OCI-LY7 (cell line): ENCODE results near the gene HIGD2B. TPM values are rescaled to one million over a fixed set of nuclear protein-coding genes. Genes with fewer than 3 reads are reported as not detected.

Experiments used
- BruUV-seq: library from RNA; stranded (reverse); fragments of 400-500 nt; replicated peaks from 2 replicates; lab custom pipeline; 2021; lab: Mats Ljungman, UMichigan
- CTCF ChIA-PET: fragments of 300-600 bp; sonication (Branson Sonifier 250); formaldehyde crosslinking; loops from one replicate; lab custom pipeline; 2022; ENCODE audit warnings: antibody characterized with exemption; ENCODE audit not compliant: unreplicated experiment; lab: Charles Lee
- POLR2A ChIA-PET: fragments of 300-600 bp; sonication (Branson Sonifier 250); formaldehyde crosslinking; loops from one replicate; lab custom pipeline; 2022; ENCODE audit warnings: antibody characterized with exemption; lab: Charles Lee
- DNase-seq: peaks from one replicate; pipeline ENCODE4 v3.0.0-alpha.2; 2015; ENCODE audit warnings: low spot score
- H2AFZ ChIP-seq: fragments of 200-600 bp; sonication (generic), shearing (Covaris generic); 2 replicates; pipeline ENCODE4 v1.6.1; 2014; ENCODE audit warnings: mild to moderate bottlenecking, antibody characterized with exemption, low read length, moderate library complexity
- H3K27ac ChIP-seq: fragments of 200-600 bp; sonication (generic); 2 replicates; pipeline ENCODE4 v1.5.1; 2014; ENCODE audit warnings: mixed run types, low read depth, mild to moderate bottlenecking, moderate library complexity, low read length, inconsistent platforms; ENCODE audit not compliant: poor library complexity, severe bottlenecking
- H3K36me3 ChIP-seq: fragments of 200-600 bp; sonication (generic); 2 replicates; pipeline ENCODE4 v1.6.1; 2014; ENCODE audit warnings: mild to moderate bottlenecking, antibody characterized with exemption, low read length, moderate library complexity, mixed read lengths; ENCODE audit not compliant: insufficient read depth
- H3K4me1 ChIP-seq: fragments of 200-600 bp; sonication (generic); 2 replicates; pipeline ENCODE4 v1.5.1; 2014; ENCODE audit warnings: mild to moderate bottlenecking, low read length; ENCODE audit not compliant: insufficient read depth, poor library complexity, severe bottlenecking
- H3K4me2 ChIP-seq: fragments of 200-600 bp; sonication (generic); 2 replicates; pipeline ENCODE4 v1.6.1; 2014; ENCODE audit warnings: mild to moderate bottlenecking, low read length
- H3K4me3 ChIP-seq: fragments of 200-600 bp; sonication (generic); 2 replicates; pipeline ENCODE4 v1.5.1; 2014; ENCODE audit warnings: mild to moderate bottlenecking, low read depth, low read length; ENCODE audit not compliant: poor library complexity, severe bottlenecking
- H3K79me2 ChIP-seq: fragments of 200-600 bp; sonication (generic); 2 replicates; pipeline ENCODE4 v1.6.1; 2016; ENCODE audit warnings: low read depth, mild to moderate bottlenecking, low read length, moderate library complexity, mixed read lengths; ENCODE audit not compliant: insufficient read depth
- H3K9me2 ChIP-seq: fragments of 200-600 bp; sonication (generic); 2 replicates; pipeline ENCODE4 v1.6.1; 2016; ENCODE audit warnings: mild to moderate bottlenecking, low read length, mixed read lengths; ENCODE audit not compliant: insufficient read depth
- H3K9me3 ChIP-seq: fragments of 200-600 bp; sonication (generic); 2 replicates; pipeline ENCODE4 v1.6.1; 2014; ENCODE audit warnings: mild to moderate bottlenecking, mixed run types, low read length, mixed read lengths
- H4K20me1 ChIP-seq: fragments of 200-600 bp; sonication (generic); 2 replicates; pipeline ENCODE4 v1.6.1; 2014; ENCODE audit warnings: mild to moderate bottlenecking, antibody characterized with exemption, low read length, moderate library complexity, mixed read lengths; ENCODE audit not compliant: insufficient read depth
- CTCF ChIP-seq: fragments of 200-600 bp; sonication (generic); conservative IDR thresholded peaks from 2 replicates; pipeline ENCODE4 v1.5.1; 2014; ENCODE audit warnings: mild to moderate bottlenecking, antibody characterized with exemption, low read length, moderate library complexity, mixed read lengths
- EZH2phosphoT487 ChIP-seq: fragments of 200-600 bp; sonication (generic); IDR thresholded peaks from 2 replicates; pipeline ENCODE4 v1.6.1; 2018; ENCODE audit warnings: low read depth, borderline replicate concordance, mild to moderate bottlenecking, mixed run types, antibody characterized with exemption, low read length, moderate library complexity, mixed read lengths
- intact Hi-C: fragments of 100-400 bp; cut with micrococcal nuclease; formaldehyde crosslinking; loops from one replicate; pipeline ENCODE4 v1.10.0; 2022; ENCODE audit not compliant: unreplicated experiment
- total RNA-seq, 2 experiments: library from RNA; depleted of rRNA in 1 of 2; stranded (reverse); fragments of >200 nt in 1 of 2; shearing (Covaris generic) in 1 of 2; gene quantifications; 2 replicates each; pipeline ENCODE4 v1.2.3, GENCODE V29; 2014 to 2022

Gene HIGD2B
- total RNA-seq, 2 experiments from 2014 or later: 0.22 TPM; not detected in 1

- ChIA-PET POLR2A (interaction anchor here (0.6 kb wide), 1 partner anchor 28 kb away, joined by 3 read pairs; no protein-coding TSS in a partner anchor), CTCF (no interaction called here)
- H3K36me3 ChIP-seq: 0 out of 2 replicates have a peak, but pooled peaks cover under 1% of the 10 kb centered on the region
- TF ChIP-seq EZH2phosphoT487: no peak
- no peak for TF ChIP-seq CTCF
- BruUV-seq: no TSS peak
- no peak overlapping the region for H3K27ac ChIP-seq
- H3K4me2 ChIP-seq: no peak overlapping the region
- no peaks in the 10 kb centered on the region for H3K9me2 ChIP-seq
- no peaks in the 10 kb centered on the region for H4K20me1 ChIP-seq
- intact Hi-C loops: no loop called here
- H2AFZ ChIP-seq: no peak overlapping the region
- H3K9me3 ChIP-seq: no peaks in the 10 kb centered on the region
- no peak overlapping the region for H3K4me3 ChIP-seq
- no peaks in the 10 kb centered on the region for H3K4me1 ChIP-seq
- H3K79me2 ChIP-seq: no peaks in the 10 kb centered on the region
- no peak for DNase-seq
These were observed 20.3 kb upstream of the HIGD2B start for GRCh38 chr15:72706266-72706665.

- Histone ChIP-seq H3K4me2 (no peak overlapping the region), H3K36me3 (no peaks in the 10 kb centered on the region), H3K79me2 (no peaks in the 10 kb centered on the region), H3K4me1 (no peaks in the 10 kb centered on the region), H3K9me2 (no peaks in the 10 kb centered on the region), H3K27ac (no peak overlapping the region), H4K20me1 (no peaks in the 10 kb centered on the region), H2AFZ (no peak overlapping the region), H3K9me3 (no peaks in the 10 kb centered on the region), H3K4me3 (no peak overlapping the region)
- POLR2A ChIA-PET: no interaction called here
- no peak for DNase-seq
- intact Hi-C loops: no loop called here
- BruUV-seq: no TSS peak
- CTCF ChIA-PET: no interaction called here
- no peak for TF ChIP-seq EZH2phosphoT487
- no peak for TF ChIP-seq CTCF
These were observed 14.1 kb upstream of the HIGD2B start for GRCh38 chr15:72700076-72700475.

- POLR2A ChIA-PET: no interaction called here
- H3K79me2 ChIP-seq: no peaks in the 10 kb centered on the region
- no peak for TF ChIP-seq CTCF
- no peak for TF ChIP-seq EZH2phosphoT487
These were observed 13.0 kb upstream of the HIGD2B start for GRCh38 chr15:72698938-72699337.

More at GRCh38 chr15:72698938-72699337, 13.0 kb upstream of the HIGD2B start:
- H4K20me1 ChIP-seq: no peaks in the 10 kb centered on the region
- DNase-seq: no peak
- intact Hi-C loops: no loop called here
- H3K27ac ChIP-seq: no peak overlapping the region
- no peaks in the 10 kb centered on the region for H3K9me2 ChIP-seq
- no peaks in the 10 kb centered on the region for H3K36me3 ChIP-seq
- H3K4me1 ChIP-seq: no peaks in the 10 kb centered on the region
- H3K9me3 ChIP-seq: no peaks in the 10 kb centered on the region
- H2AFZ ChIP-seq: no peak overlapping the region
- no peak overlapping the region for H3K4me2 ChIP-seq
- CTCF ChIA-PET: no interaction called here
- no peak overlapping the region for H3K4me3 ChIP-seq
- BruUV-seq: no TSS peak
